Neuronal stem cell (in vitro differentiated cells): ENCODE measurements around the gene ACHE.

Experiments
- DNase-seq: peaks from one replicate; pipeline ENCODE4 v3.0.0-alpha.2; 2013; ENCODE audit warnings: low spot score
- H2AFZ ChIP-seq: one replicate; pipeline ENCODE4 v1.6.1; 2013; ENCODE audit warnings: mild to moderate bottlenecking, low read length, inconsistent platforms
- H2AK5ac ChIP-seq: 2 replicates; pipeline ENCODE4 v1.6.1; 2013; ENCODE audit warnings: low read depth, mild to moderate bottlenecking, inconsistent platforms, low read length, moderate library complexity, mixed read lengths
- H2BK120ac ChIP-seq: 2 replicates; pipeline ENCODE4 v1.6.1; 2013; ENCODE audit warnings: low read depth, mild to moderate bottlenecking, inconsistent platforms, low read length, moderate library complexity, mixed read lengths
- H2BK12ac ChIP-seq: one replicate; pipeline ENCODE4 v1.6.1; 2013; ENCODE audit warnings: low read length, inconsistent platforms
- H2BK15ac ChIP-seq: 2 replicates; pipeline ENCODE4 v1.6.1; 2013; ENCODE audit warnings: mild to moderate bottlenecking, low read length, inconsistent platforms, mixed read lengths
- H2BK5ac ChIP-seq: one replicate; pipeline ENCODE4 v1.6.1; 2013; ENCODE audit warnings: inconsistent platforms, mild to moderate bottlenecking, low read length, moderate library complexity
- H3K14ac ChIP-seq: one replicate; pipeline ENCODE4 v1.6.1; 2013; ENCODE audit warnings: low read length, inconsistent platforms
- H3K18ac ChIP-seq: 2 replicates; pipeline ENCODE4 v1.6.1; 2013; ENCODE audit warnings: low read length, inconsistent platforms
- H3K23ac ChIP-seq: 2 replicates; pipeline ENCODE4 v1.6.1; 2013; ENCODE audit warnings: low read depth, mild to moderate bottlenecking, mixed read lengths, low read length, inconsistent platforms; ENCODE audit not compliant: poor library complexity
- H3K27ac ChIP-seq: replicated peaks from 3 replicates; pipeline ENCODE4 v1.5.1; 2013; ENCODE audit warnings: low read length, inconsistent platforms
- H3K27me3 ChIP-seq, 3 experiments: 2 replicates each; pipeline ENCODE4 v1.6.1; 2013; ENCODE audit warnings: low read length in 3 of 3, mild to moderate bottlenecking in 2 of 3, inconsistent platforms in 1 of 3, low read depth in 1 of 3, mixed read lengths in 1 of 3, moderate library complexity in 1 of 3; ENCODE audit not compliant: control insufficient read depth in 3 of 3, insufficient read depth in 3 of 3
- H3K36me3 ChIP-seq, 2 donors: replicated peaks in 1 of 2; 2 replicates each; pipeline ENCODE4 v1.6.1; 2013; ENCODE audit warnings: low read length in 2 of 2; ENCODE audit not compliant: control insufficient read depth in 2 of 2, insufficient read depth in 2 of 2
- H3K4ac ChIP-seq: 2 replicates; pipeline ENCODE4 v1.6.1; 2013; ENCODE audit warnings: inconsistent platforms, mild to moderate bottlenecking, low read length, moderate library complexity
- H3K4me1 ChIP-seq, 2 donors: 1 replicate in 1 of 2; 2 replicates in 1 of 2; pipeline ENCODE4 v1.6.1; 2013; ENCODE audit warnings: low read length in 2 of 2, low read depth in 1 of 2; ENCODE audit not compliant: control insufficient read depth in 2 of 2, insufficient read depth in 1 of 2
- H3K4me2 ChIP-seq: one replicate; pipeline ENCODE4 v1.6.1; 2013; ENCODE audit warnings: mild to moderate bottlenecking, low read length, inconsistent platforms; ENCODE audit not compliant: insufficient read depth, poor library complexity, severe bottlenecking
- H3K4me3 ChIP-seq, 2 donors: 2 replicates each; pipeline ENCODE4 v1.5.1; 2013; ENCODE audit warnings: low read length in 2 of 2, mild to moderate bottlenecking in 2 of 2, inconsistent platforms in 1 of 2, moderate library complexity in 1 of 2
- H3K79me1 ChIP-seq: one replicate; pipeline ENCODE4 v1.6.1; 2013; ENCODE audit warnings: low read depth, mild to moderate bottlenecking, inconsistent platforms, low read length, moderate library complexity
- H3K9ac ChIP-seq: one replicate; pipeline ENCODE4 v1.6.1; 2013; ENCODE audit warnings: mild to moderate bottlenecking, low read depth, low read length, inconsistent platforms; ENCODE audit not compliant: poor library complexity
- H3K9me3 ChIP-seq, 2 donors: replicated peaks in 1 of 2; 2 replicates each; pipeline versions ENCODE3 to v1.6.1; 2013; ENCODE audit warnings: low read length in 2 of 2, mild to moderate bottlenecking in 2 of 2, inconsistent platforms in 1 of 2, low read depth in 1 of 2, mixed read lengths in 1 of 2, moderate library complexity in 1 of 2; ENCODE audit not compliant: control insufficient read depth in 2 of 2, insufficient read depth in 1 of 2
- H4K8ac ChIP-seq: one replicate; pipeline ENCODE4 v1.6.1; 2013; ENCODE audit warnings: low read depth, mild to moderate bottlenecking, inconsistent platforms, low read length, moderate library complexity
- H4K91ac ChIP-seq: one replicate; pipeline ENCODE4 v1.6.1; 2013; ENCODE audit warnings: low read length, low read depth, mild to moderate bottlenecking, inconsistent platforms; ENCODE audit not compliant: poor library complexity
- WGBS, 2 donors: extraction: QIAGEN DNeasy Blood & Tissue Kit; methylation state at CpG; one replicate each; pipeline ENCODE4 v1.1.7; 2013; ENCODE audit warnings: missing lambda C conversion rate in 2 of 2, mixed read lengths in 1 of 2; ENCODE audit not compliant: insufficient read length in 2 of 2, insufficient replicate concordance in 1 of 2; ENCODE audit errors: extremely low coverage in 2 of 2; 5-methylcytosine and 5-hydroxymethylcytosine counted together

ACHE gene

GRCh38 chr7:100863406-100863950, 32.2 kb downstream of the ACHE start:
- no peak overlapping the region for H2AK5ac ChIP-seq
- no peak overlapping the region for H4K8ac ChIP-seq
- H3K4me3 ChIP-seq: no peak overlapping the region
- no peaks in the 10 kb centered on the region for H3K27me3 ChIP-seq
- H2BK12ac ChIP-seq: no peak overlapping the region
- H2BK120ac ChIP-seq: no peak overlapping the region
- H3K9ac ChIP-seq: no peak overlapping the region
- H3K4ac ChIP-seq: no peak overlapping the region
- peaks cover 15% of the 10 kb centered on the region for H3K79me1 ChIP-seq
- peaks cover 9 to 19% of the 10 kb centered on the region in 2 donors for H3K36me3 ChIP-seq
- no peak overlapping the region for H2AFZ ChIP-seq
- H3K14ac ChIP-seq: no peak overlapping the region
- H3K9me3 ChIP-seq: no peaks in the 10 kb centered on the region
- H4K91ac ChIP-seq: no peak overlapping the region
- H3K27ac ChIP-seq: no peak overlapping the region
- H2BK15ac ChIP-seq: no peak overlapping the region
- H3K4me2 ChIP-seq: no peak overlapping the region
- no peak overlapping the region for H3K23ac ChIP-seq
- no CpG with 5 or more reads among the region's 10 CpGs for WGBS, 2 donors
- no peak overlapping the region for H2BK5ac ChIP-seq
- H3K18ac ChIP-seq: no peak overlapping the region
- DNase-seq: no peak
- H3K4me1 ChIP-seq: peaks cover 11 to 13% of the 10 kb centered on the region in 2 donors

- H2BK12ac ChIP-seq: no peak overlapping the region
- peak overlapping the region; percentile 12 for H2BK5ac ChIP-seq
- H3K18ac ChIP-seq: no peak overlapping the region
- H3K36me3 ChIP-seq: peaks cover 9 to 14% of the 10 kb centered on the region in 2 donors
- peaks cover 4% of the 10 kb centered on the region for H3K79me1 ChIP-seq
- H4K8ac ChIP-seq: no peak overlapping the region
- H3K27me3 ChIP-seq: no peaks in the 10 kb centered on the region
- no peak overlapping the region for H2AFZ ChIP-seq
- no peaks in the 10 kb centered on the region for H3K9me3 ChIP-seq
- H2BK120ac ChIP-seq: no peak overlapping the region
- H3K4me1 ChIP-seq: peaks cover 2% of the 10 kb centered on the region in 2 donors
- no CpG with 5 or more reads among the region's 14 CpGs for WGBS, 2 donors
- no peak overlapping the region for H3K27ac ChIP-seq
- DNase-seq: no peak
- no peak overlapping the region for H3K14ac ChIP-seq
- no peak overlapping the region for H3K4ac ChIP-seq
- no peak overlapping the region for H3K9ac ChIP-seq
- no peak overlapping the region for H3K4me3 ChIP-seq
- no peak overlapping the region for H3K4me2 ChIP-seq
- no peak overlapping the region for H2BK15ac ChIP-seq
- H2AK5ac ChIP-seq: no peak overlapping the region
- no peak overlapping the region for H4K91ac ChIP-seq
- peak overlapping the region; percentile 55 for H3K23ac ChIP-seq
Measured at GRCh38 chr7:100861616-100861985, 34.1 kb downstream of the ACHE start.

- WGBS, 2 donors: no CpG with 5 or more reads among the region's 18 CpGs
- H3K9ac ChIP-seq: no peak overlapping the region
- H3K9me3 ChIP-seq: no peaks in the 10 kb centered on the region
Measured at GRCh38 chr7:100860702-100861615, 34.7 kb downstream of the ACHE start.

GRCh38 chr7:100859856-100860255, 35.8 kb downstream of the ACHE start:
- Histone ChIP-seq H3K27me3 (no peaks in the 10 kb centered on the region), H3K79me1 (peaks cover 4% of the 10 kb centered on the region), H2BK120ac (no peak overlapping the region), H2BK15ac (no peak overlapping the region), H3K9me3 (no peaks in the 10 kb centered on the region), H3K23ac (no peak overlapping the region), H3K36me3 (peaks cover 9% of the 10 kb centered on the region in 2 donors), H3K9ac (no peak overlapping the region), H3K4me3 (no peak overlapping the region), H3K4ac (no peak overlapping the region), H2AK5ac (no peak overlapping the region), H3K4me1 (no peaks in the 10 kb centered on the region), H2AFZ (no peak overlapping the region), H2BK12ac (no peak overlapping the region), H4K8ac (no peak overlapping the region), H4K91ac (no peak overlapping the region), H3K14ac (no peak overlapping the region), H3K4me2 (no peak overlapping the region), H3K27ac (no peak overlapping the region), H3K18ac (no peak overlapping the region), H2BK5ac (peak overlapping the region; percentile 29)
- no peak for DNase-seq
- WGBS, 2 donors: no CpG with 5 or more reads among the region's 15 CpGs

More at GRCh38 chr7:100860702-100861615, 34.7 kb downstream of the ACHE start:
- no peak for DNase-seq
- Histone ChIP-seq H4K8ac (no peak overlapping the region), H2BK15ac (no peak overlapping the region), H3K27ac (no peak overlapping the region), H3K18ac (no peak overlapping the region), H3K23ac (no peak overlapping the region), H4K91ac (no peak overlapping the region), H3K4ac (no peak overlapping the region), H2BK5ac (peak overlapping the region; percentile 12), H2AFZ (no peak overlapping the region), H3K4me2 (no peak overlapping the region), H3K27me3 (no peaks in the 10 kb centered on the region), H2AK5ac (no peak overlapping the region), H3K4me1 (no peaks in the 10 kb centered on the region), H2BK12ac (no peak overlapping the region), H3K4me3 (peak overlapping the region in 1 of 2 donors; percentile 30), H3K36me3 (peaks cover 9 to 14% of the 10 kb centered on the region in 2 donors), H2BK120ac (no peak overlapping the region), H3K79me1 (peaks cover 4% of the 10 kb centered on the region), H3K14ac (no peak overlapping the region)
